ENCODE measurements around the gene KCTD10.

The KCTD10 gene

GRCh38 chr12:109512608-109513007, 35.5 kb upstream of the KCTD10 start:
- no peak overlapping the region for H3K9ac ChIP-seq (ENCODE audit: low read length)
- H3K36me3 ChIP-seq (ENCODE audit: insufficient read depth, low read length), result peaks cover 80% of the 10 kb centered on the region
- H3K4me1 ChIP-seq (ENCODE audit: insufficient read depth, low read length), result no peaks in the 10 kb centered on the region
- H3K9me3 ChIP-seq (ENCODE audit: low read length), result no peaks in the 10 kb centered on the region
- H3K27ac ChIP-seq (ENCODE audit: low read depth, low read length), result no peak overlapping the region
- H3K4me3 ChIP-seq (ENCODE audit: low read depth in 1 of 2, low read length in 2 of 2), result no peak overlapping the region
- no peaks in the 10 kb centered on the region for H3K27me3 ChIP-seq (ENCODE audit: control insufficient read depth in 1 of 2, insufficient read depth in 2 of 2, low read length in 2 of 2)

DNA sequence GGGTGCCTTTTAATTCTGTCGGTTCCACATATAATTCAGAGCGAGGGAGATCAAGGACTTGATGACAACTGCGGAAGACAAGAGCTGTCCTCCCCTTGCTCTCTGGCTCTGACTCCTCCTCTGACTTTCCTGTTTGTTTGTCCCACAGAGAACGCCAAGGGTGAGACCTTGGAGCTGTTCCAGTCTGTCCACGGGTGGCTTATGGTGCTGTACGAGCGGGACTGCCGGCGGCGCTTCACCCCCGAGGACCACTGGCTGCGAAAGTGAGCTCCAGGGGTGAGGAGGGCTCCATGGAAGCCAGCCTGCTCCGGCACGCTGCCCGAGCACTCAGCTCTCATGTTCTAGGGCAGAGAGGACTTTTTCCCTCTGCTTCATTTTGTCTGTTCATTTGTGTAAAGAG, 33.1 kb upstream of the KCTD10 start:
- no peak overlapping the region for H3K27ac ChIP-seq (ENCODE audit: low read depth, low read length)
- H3K27me3 ChIP-seq (ENCODE audit: control insufficient read depth in 1 of 2, insufficient read depth in 2 of 2, low read length in 2 of 2), result no peaks in the 10 kb centered on the region
- H3K4me1 ChIP-seq (ENCODE audit: insufficient read depth, low read length), result no peaks in the 10 kb centered on the region
- no peak overlapping the region for H3K4me3 ChIP-seq (ENCODE audit: low read depth in 1 of 2, low read length in 2 of 2)
- no peaks in the 10 kb centered on the region for H3K9me3 ChIP-seq (ENCODE audit: low read length)
- peaks cover 89% of the 10 kb centered on the region for H3K36me3 ChIP-seq (ENCODE audit: insufficient read depth, low read length)
- no peak overlapping the region for H3K9ac ChIP-seq (ENCODE audit: low read length)

GRCh38 chr12:109504068-109504467, 27.0 kb upstream of the KCTD10 start:
- H3K4me1 ChIP-seq (ENCODE audit: insufficient read depth, low read length), result no peaks in the 10 kb centered on the region
- no peak overlapping the region for H3K4me3 ChIP-seq (ENCODE audit: low read depth in 1 of 2, low read length in 2 of 2)
- no peaks in the 10 kb centered on the region for H3K9me3 ChIP-seq (ENCODE audit: low read length)
- H3K27me3 ChIP-seq (ENCODE audit: control insufficient read depth in 1 of 2, insufficient read depth in 2 of 2, low read length in 2 of 2), result no peaks in the 10 kb centered on the region
- H3K9ac ChIP-seq (ENCODE audit: low read length), result no peak overlapping the region
- H3K27ac ChIP-seq (ENCODE audit: low read depth, low read length), result no peak overlapping the region
- peaks cover 91% of the 10 kb centered on the region for H3K36me3 ChIP-seq (ENCODE audit: insufficient read depth, low read length)

DNA sequence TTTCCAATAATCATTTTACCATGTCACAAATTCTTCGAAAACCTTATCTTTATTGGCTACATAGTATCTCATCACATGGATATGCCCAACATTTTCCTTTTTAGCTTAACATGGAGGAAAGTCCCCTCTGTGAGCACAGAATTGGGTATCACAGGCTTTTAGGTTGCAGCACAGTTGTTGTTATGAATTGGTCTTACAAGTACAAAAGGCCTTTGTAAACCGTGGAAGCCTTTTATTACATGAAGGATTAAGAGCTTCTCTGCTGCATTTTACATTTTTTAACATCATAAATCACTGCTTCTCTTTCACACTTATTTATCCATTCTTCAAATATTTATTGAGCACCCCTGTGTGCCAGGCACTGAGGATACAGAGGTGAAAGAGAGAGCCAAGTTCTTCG, 26.5 kb upstream of the KCTD10 start:
- Histone ChIP-seq H3K4me3 (ENCODE audit: low read depth in 1 of 2, low read length in 2 of 2) (no peak overlapping the region), H3K4me1 (ENCODE audit: insufficient read depth, low read length) (no peaks in the 10 kb centered on the region), H3K36me3 (ENCODE audit: insufficient read depth, low read length) (peaks cover 94% of the 10 kb centered on the region), H3K27me3 (ENCODE audit: control insufficient read depth in 1 of 2, insufficient read depth in 2 of 2, low read length in 2 of 2) (no peaks in the 10 kb centered on the region), H3K9me3 (ENCODE audit: low read length) (no peaks in the 10 kb centered on the region), H3K9ac (ENCODE audit: low read length) (no peak overlapping the region), H3K27ac (ENCODE audit: low read depth, low read length) (no peak overlapping the region)

GRCh38 chr12:109502332-109502731, 25.2 kb upstream of the KCTD10 start:
- Histone ChIP-seq H3K27me3 (ENCODE audit: control insufficient read depth in 1 of 2, insufficient read depth in 2 of 2, low read length in 2 of 2) (no peaks in the 10 kb centered on the region), H3K9ac (ENCODE audit: low read length) (no peak overlapping the region), H3K27ac (ENCODE audit: low read depth, low read length) (no peak overlapping the region), H3K4me3 (ENCODE audit: low read depth in 1 of 2, low read length in 2 of 2) (no peak overlapping the region), H3K36me3 (ENCODE audit: insufficient read depth, low read length) (peaks cover 94% of the 10 kb centered on the region), H3K9me3 (ENCODE audit: low read length) (no peaks in the 10 kb centered on the region), H3K4me1 (ENCODE audit: insufficient read depth, low read length) (no peaks in the 10 kb centered on the region)

- peaks cover 88% of the 10 kb centered on the region for H3K36me3 ChIP-seq (ENCODE audit: insufficient read depth, low read length)
- no peaks in the 10 kb centered on the region for H3K9me3 ChIP-seq (ENCODE audit: low read length)
- no peak overlapping the region for H3K9ac ChIP-seq (ENCODE audit: low read length)
- no peaks in the 10 kb centered on the region for H3K4me1 ChIP-seq (ENCODE audit: insufficient read depth, low read length)
- H3K4me3 ChIP-seq (ENCODE audit: low read depth in 1 of 2, low read length in 2 of 2), result no peak overlapping the region
- H3K27ac ChIP-seq (ENCODE audit: low read depth, low read length), result no peak overlapping the region
- H3K27me3 ChIP-seq (ENCODE audit: control insufficient read depth in 1 of 2, insufficient read depth in 2 of 2, low read length in 2 of 2), result no peaks in the 10 kb centered on the region
Observed at GRCh38 chr12:109501299-109501698, 24.2 kb upstream of the KCTD10 start.

DNA sequence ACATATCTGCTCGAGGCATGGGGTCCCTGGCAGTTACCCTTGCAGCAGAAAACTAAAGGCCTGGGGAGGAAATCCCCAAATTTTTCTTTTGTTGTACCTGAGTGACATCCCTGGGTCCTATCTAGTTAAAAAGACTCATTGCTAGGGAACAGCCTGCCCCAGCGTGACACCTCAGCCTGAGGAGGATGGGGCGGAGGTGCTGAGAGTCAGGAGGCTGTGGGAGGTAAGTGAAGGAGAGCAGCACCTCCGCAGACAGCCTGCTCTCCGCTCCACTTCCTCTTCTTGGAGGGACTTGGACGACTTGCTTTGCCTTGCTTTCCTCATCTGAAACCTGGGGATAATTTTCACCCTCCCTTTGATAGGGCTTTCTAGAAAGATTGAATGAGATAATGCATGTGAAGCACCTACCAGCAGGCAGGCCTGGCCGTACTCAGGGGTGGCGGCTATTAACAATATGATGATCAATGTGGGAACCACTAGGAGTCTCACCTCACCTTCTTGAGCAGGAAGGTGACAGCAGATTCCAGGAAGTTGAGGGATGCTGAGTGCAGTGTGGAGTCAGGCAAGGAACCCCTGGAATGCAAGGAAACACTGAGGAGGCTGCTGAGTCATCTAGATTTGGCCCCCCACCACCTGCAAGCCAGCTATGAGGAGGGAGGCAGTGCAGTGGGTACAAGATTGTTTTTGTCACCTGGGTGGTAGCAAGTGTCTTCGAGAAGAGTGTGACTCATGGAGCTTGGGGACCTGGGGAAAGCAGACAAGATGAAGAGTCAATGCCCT, 23.5 kb upstream of the KCTD10 start:
- no peak overlapping the region for H3K9ac ChIP-seq (ENCODE audit: low read length)
- no peak overlapping the region for H3K4me3 ChIP-seq (ENCODE audit: low read depth in 1 of 2, low read length in 2 of 2)
- no peaks in the 10 kb centered on the region for H3K27me3 ChIP-seq (ENCODE audit: control insufficient read depth in 1 of 2, insufficient read depth in 2 of 2, low read length in 2 of 2)
- no peaks in the 10 kb centered on the region for H3K4me1 ChIP-seq (ENCODE audit: insufficient read depth, low read length)
- H3K27ac ChIP-seq (ENCODE audit: low read depth, low read length), result no peak overlapping the region
- peaks cover 86% of the 10 kb centered on the region for H3K36me3 ChIP-seq (ENCODE audit: insufficient read depth, low read length)
- H3K9me3 ChIP-seq (ENCODE audit: low read length), result no peaks in the 10 kb centered on the region

- Histone ChIP-seq H3K9ac (ENCODE audit: low read length) (no peak overlapping the region), H3K36me3 (ENCODE audit: insufficient read depth, low read length) (peaks cover 72% of the 10 kb centered on the region), H3K9me3 (ENCODE audit: low read length) (no peaks in the 10 kb centered on the region), H3K4me1 (ENCODE audit: insufficient read depth, low read length) (no peaks in the 10 kb centered on the region), H3K4me3 (ENCODE audit: low read depth in 1 of 2, low read length in 2 of 2) (no peak overlapping the region), H3K27ac (ENCODE audit: low read depth, low read length) (no peak overlapping the region), H3K27me3 (ENCODE audit: control insufficient read depth in 1 of 2, insufficient read depth in 2 of 2, low read length in 2 of 2) (no peaks in the 10 kb centered on the region)
Observed at GRCh38 chr12:109497675-109498074, 20.6 kb upstream of the KCTD10 start.

GRCh38 chr12:109496306-109496705, 19.2 kb upstream of the KCTD10 start:
- Histone ChIP-seq H3K4me3 (ENCODE audit: low read depth in 1 of 2, low read length in 2 of 2) (no peak overlapping the region), H3K9me3 (ENCODE audit: low read length) (no peaks in the 10 kb centered on the region), H3K27ac (ENCODE audit: low read depth, low read length) (no peak overlapping the region), H3K36me3 (ENCODE audit: insufficient read depth, low read length) (peaks cover 66% of the 10 kb centered on the region), H3K27me3 (ENCODE audit: control insufficient read depth in 1 of 2, insufficient read depth in 2 of 2, low read length in 2 of 2) (no peaks in the 10 kb centered on the region), H3K9ac (ENCODE audit: low read length) (no peak overlapping the region), H3K4me1 (ENCODE audit: insufficient read depth, low read length) (no peaks in the 10 kb centered on the region)

DNA sequence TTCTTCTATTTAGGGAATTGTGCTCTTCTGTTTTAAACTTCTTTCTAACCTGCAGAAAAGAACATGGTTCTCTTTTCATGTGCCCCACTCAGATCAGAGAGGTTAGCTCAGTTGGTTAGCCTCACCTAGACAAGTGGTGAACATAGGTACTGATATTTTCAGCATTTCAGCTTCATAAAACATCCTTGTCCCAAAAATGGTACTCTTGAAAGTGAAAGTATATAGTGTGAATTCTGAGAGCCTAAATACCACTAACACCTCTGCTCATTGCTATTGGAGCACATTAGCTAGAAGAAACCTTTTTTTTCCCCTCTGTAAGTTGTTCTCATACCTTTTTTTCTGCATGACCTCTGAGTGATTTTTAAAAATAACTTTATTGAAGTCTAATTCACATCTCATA, 17.9 kb upstream of the KCTD10 start:
- H3K27me3 ChIP-seq (ENCODE audit: control insufficient read depth in 1 of 2, insufficient read depth in 2 of 2, low read length in 2 of 2), result no peaks in the 10 kb centered on the region
- no peak overlapping the region for H3K27ac ChIP-seq (ENCODE audit: low read depth, low read length)
- no peaks in the 10 kb centered on the region for H3K4me1 ChIP-seq (ENCODE audit: insufficient read depth, low read length)
- H3K9me3 ChIP-seq (ENCODE audit: low read length), result no peaks in the 10 kb centered on the region
- H3K9ac ChIP-seq (ENCODE audit: low read length), result no peak overlapping the region
- H3K36me3 ChIP-seq (ENCODE audit: insufficient read depth, low read length), result peaks cover 66% of the 10 kb centered on the region
- H3K4me3 ChIP-seq (ENCODE audit: low read depth in 1 of 2, low read length in 2 of 2), result no peak overlapping the region

DNA sequence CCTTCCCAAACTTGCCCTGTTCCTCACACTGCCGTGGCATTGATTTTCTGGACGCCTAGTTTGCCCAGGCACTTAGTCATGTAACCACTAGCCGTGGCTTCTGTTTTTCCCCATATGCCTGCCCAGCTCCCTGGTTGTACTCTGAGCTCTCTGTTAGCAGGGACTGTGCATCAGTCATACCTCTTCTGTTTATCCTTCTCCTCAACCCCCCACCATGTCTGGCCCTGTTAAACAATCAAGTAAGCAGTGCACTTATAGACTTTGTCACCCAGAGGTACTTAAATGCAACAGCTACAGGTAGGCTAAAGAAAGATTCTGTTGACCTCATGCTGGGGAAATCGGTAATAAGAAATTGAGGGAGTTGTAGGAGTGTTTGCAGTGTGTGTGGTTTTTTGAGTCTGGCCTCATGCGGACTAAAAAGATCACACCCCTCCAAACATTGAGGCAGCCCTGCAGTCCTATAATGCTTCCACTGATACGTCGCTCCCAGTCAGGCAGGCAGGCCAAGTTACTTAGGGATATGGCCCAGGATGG, 17.3 kb upstream of the KCTD10 start:
- H3K4me1 ChIP-seq (ENCODE audit: insufficient read depth, low read length), result no peaks in the 10 kb centered on the region
- no peak overlapping the region for H3K9ac ChIP-seq (ENCODE audit: low read length)
- H3K4me3 ChIP-seq (ENCODE audit: low read depth in 1 of 2, low read length in 2 of 2), result no peak overlapping the region
- H3K27me3 ChIP-seq (ENCODE audit: control insufficient read depth in 1 of 2, insufficient read depth in 2 of 2, low read length in 2 of 2), result no peaks in the 10 kb centered on the region
- H3K36me3 ChIP-seq (ENCODE audit: insufficient read depth, low read length), result peaks cover 69% of the 10 kb centered on the region
- H3K27ac ChIP-seq (ENCODE audit: low read depth, low read length), result no peak overlapping the region
- H3K9me3 ChIP-seq (ENCODE audit: low read length), result no peaks in the 10 kb centered on the region

DNA sequence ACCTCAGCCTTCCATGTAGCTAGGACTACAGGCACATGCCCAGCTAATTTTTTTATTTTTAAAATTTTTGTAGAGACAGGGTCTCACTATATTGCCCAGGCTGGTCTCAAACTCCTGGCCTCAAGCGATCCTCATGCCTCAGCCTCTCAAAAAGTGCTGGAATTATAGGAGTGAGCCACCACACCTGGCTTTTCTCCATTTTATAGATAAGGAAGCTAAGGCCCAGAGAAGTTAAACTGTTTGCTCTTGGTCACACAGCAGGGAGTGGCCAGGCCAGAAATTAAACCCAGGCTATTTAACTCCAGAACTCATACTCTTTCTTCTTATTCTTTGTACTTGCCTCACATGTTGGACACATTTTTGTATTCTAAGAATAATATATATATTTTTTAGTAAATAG, 16.8 kb upstream of the KCTD10 start:
- H3K4me1 ChIP-seq (ENCODE audit: insufficient read depth, low read length), result no peaks in the 10 kb centered on the region
- peaks cover 69% of the 10 kb centered on the region for H3K36me3 ChIP-seq (ENCODE audit: insufficient read depth, low read length)
- H3K27ac ChIP-seq (ENCODE audit: low read depth, low read length), result no peak overlapping the region
- no peak overlapping the region for H3K4me3 ChIP-seq (ENCODE audit: low read depth in 1 of 2, low read length in 2 of 2)
- no peaks in the 10 kb centered on the region for H3K9me3 ChIP-seq (ENCODE audit: low read length)
- H3K27me3 ChIP-seq (ENCODE audit: control insufficient read depth in 1 of 2, insufficient read depth in 2 of 2, low read length in 2 of 2), result no peaks in the 10 kb centered on the region
- H3K9ac ChIP-seq (ENCODE audit: low read length), result no peak overlapping the region

All from muscle layer of colon (tissue), 2 donors.